Effector CD4-positive, alpha-beta T cell (primary cell): ENCODE results near the gene TSHZ1.

Experiments
- DNase-seq: peaks from one replicate; pipeline ENCODE4 v3.0.0-alpha.2; 2020

The TSHZ1 gene

GRCh38 chr18:75221897-75222296 is 11.3 kb downstream of the TSHZ1 start:
- DNase-seq: no peak

GRCh38 chr18:75222407-75222806 is 11.8 kb downstream of the TSHZ1 start:
- no peak for DNase-seq

- no peak for DNase-seq
Measured at GRCh38 chr18:75223687-75224347, 13.2 kb downstream of the TSHZ1 start.

- no peak for DNase-seq
Measured at GRCh38 chr18:75226286-75226955, 15.8 kb downstream of the TSHZ1 start.

- DNase-seq: no peak
Measured at GRCh38 chr18:75226956-75227316, 16.3 kb downstream of the TSHZ1 start.

- no peak for DNase-seq
Measured at GRCh38 chr18:75227535-75228296, 17.1 kb downstream of the TSHZ1 start.

GRCh38 chr18:75228967-75229366 is 18.4 kb downstream of the TSHZ1 start:
- no peak for DNase-seq

- DNase-seq: no peak
Measured at GRCh38 chr18:75229437-75229836, 18.8 kb downstream of the TSHZ1 start.

GRCh38 chr18:75230163-75231052 is 19.8 kb downstream of the TSHZ1 start:
- DNase-seq: no peak

GRCh38 chr18:75231053-75231406 is 20.4 kb downstream of the TSHZ1 start:
- DNase-seq: no peak

- no peak for DNase-seq
Measured at GRCh38 chr18:75234901-75235300, 24.3 kb downstream of the TSHZ1 start.

GRCh38 chr18:75235896-75236295 is 25.3 kb downstream of the TSHZ1 start:
- no peak for DNase-seq

- no peak for DNase-seq
Measured at GRCh38 chr18:75238100-75238499, 27.5 kb downstream of the TSHZ1 start.

GRCh38 chr18:75238786-75239185 is 28.2 kb downstream of the TSHZ1 start:
- no peak for DNase-seq

- no peak for DNase-seq
Measured at GRCh38 chr18:75240433-75240832, 29.8 kb downstream of the TSHZ1 start.

- no peak for DNase-seq
Measured at GRCh38 chr18:75241705-75242104, 31.1 kb downstream of the TSHZ1 start.

- DNase-seq: no peak
Measured at GRCh38 chr18:75244351-75245313, 34.0 kb downstream of the TSHZ1 start.

- no peak for DNase-seq
Measured at GRCh38 chr18:75246721-75247610, 36.4 kb downstream of the TSHZ1 start.

- no peak for DNase-seq
Measured at GRCh38 chr18:75247611-75248421, 37.2 kb downstream of the TSHZ1 start.
